K562 treated with DMSO at 1 percent for 48 hours (cell line): ENCODE data around the gene KCNT2. TPM values are rescaled to one million over a fixed set of nuclear protein-coding genes. Genes with fewer than 3 reads are reported as not detected.

ENCODE experiments used
- total RNA-seq: library from RNA; unstranded; fragments of 300-600 nt; gene quantifications from 2 replicates; pipeline ENCODE4 v1.2.3, GENCODE V29; 2022; ENCODE audit warnings: low replicate concordance; ENCODE audit errors: extremely low read depth

KCNT2 gene
- total RNA-seq = not detected in 2 replicates

GRCh38 chr1:196608390-196609369 is at the start of gene KCNT2:
TSS of gene KCNT2 (minus strand) at chr1:196608440. CDS start at chr1:196608309, 131 bp downstream.

GRCh38 chr1:196651637-196652215 is 43.5 kb upstream of the KCNT2 start, which contains the start of gene CFH:
TSS of gene CFH (plus strand) at chr1:196652043. CDS start at chr1:196652118, 75 bp downstream.

Other genes with a start within 250 kb of the KCNT2 start
- gene CFH, start 43.6 kb upstream of the KCNT2 start, total RNA-seq = not detected in 2 replicates
- gene CFHR3, start 166.4 kb upstream of the KCNT2 start, total RNA-seq = not detected in 2 replicates
- gene CFHR1, start 211.3 kb upstream of the KCNT2 start, total RNA-seq = not detected in 2 replicates